HS-27A (cell line): Measurements from ENCODE around the gene LRBA.

Experiments
- DNase-seq: peaks from one replicate; pipeline ENCODE4 v3.0.0-alpha.2; 2012; ENCODE audit warnings: low read depth, missing footprints

The LRBA gene

DNA sequence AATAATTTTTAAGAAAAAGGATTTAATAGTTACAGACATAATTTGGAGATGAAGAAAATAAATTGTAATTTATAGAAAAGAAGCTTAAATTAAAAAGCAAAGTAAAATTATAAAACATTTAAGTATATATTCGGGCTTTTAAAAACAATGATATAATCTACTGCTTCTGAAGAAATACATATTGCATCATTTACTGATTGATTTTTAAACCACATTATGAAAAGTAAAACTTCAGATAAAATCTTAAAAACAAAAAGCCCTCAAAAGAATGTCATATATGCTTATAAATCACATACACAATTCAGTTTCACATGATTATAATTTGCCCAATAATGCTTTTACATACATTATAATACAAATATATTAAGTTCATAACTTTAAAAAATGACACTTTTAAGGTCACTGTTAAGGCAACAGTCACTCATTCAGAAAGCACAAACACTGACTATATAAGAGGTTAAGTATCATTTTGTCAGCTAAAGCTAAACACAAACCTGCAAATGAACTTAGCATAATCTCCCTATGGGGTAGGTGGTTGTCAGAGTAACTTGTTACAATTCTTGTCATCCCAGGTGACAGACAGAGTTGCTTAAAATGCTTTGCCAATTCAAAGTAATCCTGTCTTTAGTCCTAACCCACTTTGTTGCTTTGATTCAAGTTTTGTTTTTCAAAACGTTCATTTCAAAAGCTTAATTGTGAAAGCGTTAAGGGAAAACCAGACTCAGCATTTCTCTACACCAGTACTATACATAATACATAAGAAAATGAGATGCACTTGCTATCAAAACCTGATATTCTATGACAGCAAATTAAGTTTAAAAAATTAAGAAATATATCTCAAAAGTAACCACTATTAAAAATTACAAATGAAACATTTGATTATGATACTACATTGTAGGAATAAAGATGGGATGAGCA is 523.7 kb downstream of the LRBA start:
- no peak for DNase-seq

DNA sequence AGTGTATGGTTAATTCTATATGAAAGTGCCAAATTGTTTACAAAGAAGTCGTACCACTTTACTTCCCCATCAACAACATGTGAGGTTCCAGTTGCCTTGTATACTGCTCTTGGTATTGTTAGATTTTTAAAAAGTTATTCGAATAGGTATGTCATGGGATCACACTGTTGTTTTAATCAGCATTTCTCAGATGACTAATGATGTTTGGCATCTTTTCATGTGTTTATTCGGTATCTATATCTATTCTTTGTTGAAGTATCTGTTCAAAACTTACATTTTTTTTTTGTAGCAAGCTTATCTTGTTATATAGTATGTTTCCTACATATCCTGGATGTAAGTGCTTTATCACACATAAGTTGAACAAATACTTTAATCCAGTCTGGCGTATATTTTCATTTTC is 532.5 kb downstream of the LRBA start:
- DNase-seq = no peak

DNA sequence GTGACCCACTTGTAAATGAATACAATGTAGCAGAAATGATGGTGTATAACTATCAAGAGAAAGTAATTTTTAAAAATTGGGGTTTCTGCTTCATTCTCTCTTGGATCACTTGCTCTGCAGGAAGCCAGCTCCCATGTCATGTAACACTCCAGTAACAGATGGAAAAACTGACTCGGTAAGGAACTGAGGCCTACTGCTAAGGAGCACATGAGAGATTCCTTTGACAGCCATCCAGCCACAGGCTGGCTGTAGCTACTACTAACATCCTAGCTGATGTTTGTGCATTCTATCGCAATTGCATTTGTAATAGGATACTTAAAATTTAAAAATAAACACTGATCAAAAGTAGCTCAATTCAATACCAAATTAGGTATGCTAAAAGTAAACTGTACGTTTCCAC is 535.4 kb downstream of the LRBA start:
- DNase-seq = no peak

DNA sequence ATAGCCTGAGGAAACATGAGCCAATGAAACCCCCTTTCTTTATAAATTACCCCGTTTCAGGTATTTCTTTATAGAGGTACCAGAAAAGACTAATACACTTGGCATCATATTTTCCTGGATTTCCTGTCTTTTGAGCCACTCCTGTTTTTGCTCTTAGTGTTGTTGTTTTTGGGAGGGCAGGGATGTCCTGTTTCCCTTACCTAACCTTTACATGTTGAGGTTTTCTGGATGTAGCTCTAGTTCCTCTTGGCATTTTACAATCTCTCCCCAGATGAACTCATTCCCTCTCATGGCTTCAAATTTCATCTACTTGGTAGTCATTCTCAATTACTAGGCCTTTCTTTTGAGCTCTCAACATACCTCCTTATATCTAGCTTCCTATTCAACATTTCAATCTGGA is 537.2 kb downstream of the LRBA start:
- DNase-seq = no peak

DNA sequence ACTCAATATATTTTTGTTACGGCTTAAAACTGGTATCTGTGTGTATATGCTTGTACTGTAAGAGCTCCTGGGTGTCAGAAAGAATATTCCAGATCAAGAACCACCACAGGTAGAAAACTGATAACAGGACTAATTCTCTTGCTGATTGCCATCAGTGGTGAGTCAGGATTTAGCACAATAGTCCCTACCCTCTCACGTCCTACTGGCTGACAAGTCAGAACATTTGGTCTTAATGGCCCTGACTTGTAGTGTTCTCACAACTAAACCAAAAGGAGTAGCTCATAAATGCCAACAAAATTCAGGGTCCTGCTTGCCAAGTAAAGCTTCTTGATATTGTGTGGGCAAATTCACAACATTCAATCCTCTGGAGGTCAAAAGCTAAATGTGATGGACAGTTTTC is 538.3 kb downstream of the LRBA start:
- no peak for DNase-seq

DNA sequence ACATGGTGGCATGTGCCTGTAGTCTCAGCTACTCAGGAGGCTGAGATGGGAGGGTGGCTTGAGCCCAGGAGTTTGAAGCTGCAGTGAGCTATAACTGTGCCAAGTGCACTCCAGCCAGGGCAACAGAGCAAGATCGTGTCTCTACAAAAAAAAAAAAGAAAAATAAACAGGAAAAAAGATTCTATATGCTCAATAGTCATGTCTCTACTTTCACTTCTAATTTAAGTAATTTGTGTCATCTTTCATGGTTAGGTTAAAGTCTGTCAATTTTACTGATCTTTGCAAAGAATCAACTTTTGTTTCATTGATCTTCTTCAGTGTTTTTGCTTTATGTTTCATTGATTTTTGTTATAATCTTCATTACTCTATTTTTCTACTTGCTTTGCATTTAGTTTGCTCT is 539.3 kb downstream of the LRBA start:
- no peak for DNase-seq

GRCh38 chr4:150464523-150464922 is 550.6 kb downstream of the LRBA start:
- DNase-seq = no peak

DNA sequence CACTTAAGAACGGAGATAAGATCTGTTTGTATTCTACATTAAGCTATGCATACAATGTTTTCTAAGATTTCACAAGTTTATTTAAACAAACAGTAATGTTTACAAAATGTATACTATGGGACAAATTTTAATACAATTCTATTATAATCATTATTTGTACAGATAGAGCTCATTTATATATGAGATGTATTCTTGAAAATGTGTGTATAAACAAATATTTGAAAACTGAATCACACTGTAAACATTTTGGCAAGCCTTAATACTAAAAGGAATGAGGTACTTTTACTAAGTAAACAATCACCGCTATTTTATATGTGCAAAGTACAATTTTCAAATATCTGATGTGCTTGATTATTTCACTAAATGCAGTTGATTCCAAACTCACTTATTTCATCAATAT is 552.3 kb downstream of the LRBA start:
- peak; percentile 2 for DNase-seq

DNA sequence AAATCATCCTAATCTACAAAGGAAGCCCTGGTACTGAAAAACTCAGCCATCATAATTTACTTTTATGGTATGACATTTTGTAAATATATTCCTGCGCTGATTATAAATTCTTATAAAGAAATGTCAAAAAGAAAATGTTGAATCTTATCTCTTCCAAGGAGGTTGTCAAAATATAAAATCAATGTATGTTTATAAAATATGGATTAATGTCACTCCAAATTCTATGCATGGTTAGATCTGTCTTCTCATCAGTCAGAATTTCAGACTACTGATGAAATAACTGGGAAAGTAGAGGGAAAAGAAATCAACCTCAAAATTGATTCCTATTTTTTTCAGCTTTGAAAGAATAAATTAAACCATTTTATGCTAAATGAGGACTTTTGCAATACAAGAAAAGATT is 553.1 kb downstream of the LRBA start:
- DNase-seq = no peak

DNA sequence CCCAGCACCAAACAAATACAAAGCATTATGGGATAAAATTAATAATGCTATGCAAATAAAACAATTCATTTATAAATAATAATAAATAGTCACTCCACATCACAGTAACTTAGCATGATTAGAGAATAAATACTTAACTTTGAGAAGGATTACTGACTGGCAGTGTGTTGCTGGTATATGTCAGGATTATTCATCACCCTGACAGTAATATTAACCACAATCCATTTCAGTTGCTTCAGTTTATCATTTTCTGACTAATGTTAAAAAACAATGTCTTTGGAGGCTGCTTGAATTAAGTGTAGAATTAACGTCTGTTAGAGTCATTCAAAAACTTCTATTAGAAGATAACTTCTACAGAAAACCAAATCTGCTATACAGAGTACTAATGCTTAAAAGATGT is 557.3 kb downstream of the LRBA start:
- no peak for DNase-seq

DNA sequence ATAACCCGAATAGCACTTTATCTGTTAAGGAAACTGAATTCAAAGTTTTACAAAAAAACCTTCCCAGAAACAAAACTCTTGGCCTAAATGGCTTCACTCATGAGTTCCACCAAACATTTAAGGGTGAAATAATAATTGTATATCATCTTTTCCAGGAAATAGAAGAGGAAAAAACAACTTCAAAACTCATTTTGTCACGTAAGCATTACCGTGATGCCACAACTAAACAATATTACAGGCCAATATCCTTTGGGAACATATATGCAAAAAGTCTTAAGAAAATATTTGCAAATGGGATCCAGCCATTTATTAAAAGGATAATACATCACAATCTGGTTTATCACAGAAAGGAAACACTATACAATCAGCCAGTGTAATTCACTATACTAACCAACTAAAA is 563.2 kb downstream of the LRBA start:
- no peak for DNase-seq

DNA sequence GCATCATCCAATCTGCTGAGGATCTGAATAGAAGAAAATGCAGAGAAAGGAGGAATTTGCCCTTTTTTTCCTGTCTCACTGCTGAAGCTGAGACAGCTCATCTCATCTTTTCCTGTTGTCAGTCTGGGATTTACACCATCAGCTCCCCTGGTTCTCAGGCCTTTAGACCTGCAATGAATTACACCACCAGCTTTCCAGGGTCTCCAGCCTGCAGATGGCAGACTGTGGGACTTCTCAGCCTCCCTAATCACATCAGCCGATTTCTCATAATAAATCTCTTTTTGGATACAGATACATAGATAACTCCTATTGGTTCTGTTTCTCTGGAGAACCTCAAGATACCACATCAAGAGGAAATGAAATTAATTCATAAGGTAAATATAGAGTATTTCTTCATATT is 567.7 kb downstream of the LRBA start:
- DNase-seq = no peak

- DNase-seq = no peak
Measured at GRCh38 chr4:150439451-150439933, 575.6 kb downstream of the LRBA start.

GRCh38 chr4:150436598-150437370 is 578.3 kb downstream of the LRBA start:
- DNase-seq = no peak

DNA sequence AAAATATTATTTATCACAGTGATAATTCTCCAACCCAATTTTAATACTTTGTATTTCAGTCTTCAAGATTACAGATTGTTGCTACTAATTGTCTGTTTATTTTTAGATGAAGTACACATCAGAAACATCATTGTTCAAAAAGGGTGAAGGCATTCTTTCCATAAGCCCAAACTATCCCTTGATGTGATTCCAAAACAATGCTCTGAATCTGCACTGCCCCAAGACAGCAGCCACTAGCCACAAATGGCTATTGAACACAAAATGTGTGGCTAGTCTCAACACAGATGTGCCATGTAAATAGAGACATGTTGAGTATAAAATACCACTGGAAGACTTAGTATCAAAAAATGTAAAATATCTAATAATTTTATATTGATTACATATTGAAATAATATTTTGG is 583.9 kb downstream of the LRBA start:
- no peak for DNase-seq

- DNase-seq = no peak
Measured at GRCh38 chr4:150425161-150425560, 589.9 kb downstream of the LRBA start.

DNA sequence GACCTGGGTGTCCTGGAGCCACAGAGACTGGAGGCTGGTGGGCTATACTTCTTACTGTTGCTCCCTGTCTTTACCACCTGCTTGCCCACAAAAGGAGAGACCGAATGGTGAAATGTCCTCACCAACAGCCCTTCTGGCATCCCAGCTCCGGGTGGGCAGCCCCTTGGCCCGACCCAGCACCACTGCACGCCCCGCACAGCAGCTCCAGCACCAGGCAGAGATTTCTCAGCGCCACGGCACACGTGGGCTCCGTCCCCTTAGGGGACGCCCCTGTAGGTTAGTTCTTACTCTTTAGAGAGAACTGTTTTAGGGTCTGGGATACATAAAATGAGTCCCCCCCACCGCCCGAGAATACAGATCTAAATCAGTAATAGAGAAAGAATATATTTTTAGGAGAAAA is 591.6 kb downstream of the LRBA start:
- no peak for DNase-seq

DNA sequence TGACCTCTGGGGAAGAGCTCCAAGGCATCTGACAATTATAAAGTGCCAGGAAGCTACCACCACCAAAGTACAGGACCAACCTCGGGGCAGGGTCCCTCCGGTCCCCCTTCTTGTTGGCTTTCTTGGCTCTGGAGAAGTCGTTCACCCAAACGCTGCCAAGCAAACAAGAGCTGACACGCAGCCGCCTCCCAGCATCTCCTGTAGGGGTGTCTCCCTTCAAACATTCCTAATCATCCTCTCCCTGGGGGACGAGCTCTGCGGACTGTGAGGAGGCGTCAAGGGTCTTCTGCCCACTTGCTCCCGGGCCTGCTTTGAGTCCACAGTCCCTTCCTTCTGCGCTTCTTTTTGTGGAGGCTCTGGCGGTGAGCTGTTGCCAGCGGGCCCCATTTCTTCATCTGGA is 592.0 kb downstream of the LRBA start:
- DNase-seq = no peak

DNA sequence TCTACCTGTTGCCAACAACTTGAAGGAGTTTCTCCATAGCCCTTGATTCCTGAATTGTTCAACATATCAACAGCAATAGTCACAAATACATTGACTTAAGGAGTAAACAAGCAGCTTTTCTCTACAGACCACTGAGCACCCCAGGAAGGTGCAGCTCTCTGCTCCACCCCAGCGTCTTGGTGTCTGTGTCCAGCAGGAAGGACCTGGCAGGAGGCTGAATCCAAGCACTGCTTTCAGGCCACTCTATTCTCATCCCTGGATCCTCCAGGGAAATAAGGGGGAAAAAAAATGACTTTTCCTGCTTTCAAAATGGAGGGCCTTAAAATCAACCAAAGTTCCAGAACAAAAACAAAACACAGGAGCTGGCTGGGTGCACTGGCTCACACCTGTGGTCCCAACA is 593.5 kb downstream of the LRBA start:
- DNase-seq = no peak

DNA sequence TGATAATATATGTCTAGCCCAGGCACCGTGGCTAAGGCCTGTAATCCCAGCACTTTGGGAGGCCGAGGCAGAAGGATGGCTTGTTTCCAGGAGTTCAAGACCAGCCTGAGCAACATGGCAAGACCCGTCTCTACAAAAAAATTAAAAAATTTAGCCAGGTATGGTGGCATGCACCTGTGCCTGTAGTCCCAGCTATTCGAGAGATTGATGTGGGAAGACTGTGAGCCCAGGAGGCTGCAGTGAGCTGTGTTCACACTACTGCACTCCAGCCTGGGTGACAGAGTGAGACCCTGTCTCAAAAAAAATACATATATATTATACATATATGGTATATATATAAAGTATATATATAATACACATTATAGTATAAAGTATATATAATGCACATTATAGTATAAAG is 595.1 kb downstream of the LRBA start:
- no peak for DNase-seq

DNA sequence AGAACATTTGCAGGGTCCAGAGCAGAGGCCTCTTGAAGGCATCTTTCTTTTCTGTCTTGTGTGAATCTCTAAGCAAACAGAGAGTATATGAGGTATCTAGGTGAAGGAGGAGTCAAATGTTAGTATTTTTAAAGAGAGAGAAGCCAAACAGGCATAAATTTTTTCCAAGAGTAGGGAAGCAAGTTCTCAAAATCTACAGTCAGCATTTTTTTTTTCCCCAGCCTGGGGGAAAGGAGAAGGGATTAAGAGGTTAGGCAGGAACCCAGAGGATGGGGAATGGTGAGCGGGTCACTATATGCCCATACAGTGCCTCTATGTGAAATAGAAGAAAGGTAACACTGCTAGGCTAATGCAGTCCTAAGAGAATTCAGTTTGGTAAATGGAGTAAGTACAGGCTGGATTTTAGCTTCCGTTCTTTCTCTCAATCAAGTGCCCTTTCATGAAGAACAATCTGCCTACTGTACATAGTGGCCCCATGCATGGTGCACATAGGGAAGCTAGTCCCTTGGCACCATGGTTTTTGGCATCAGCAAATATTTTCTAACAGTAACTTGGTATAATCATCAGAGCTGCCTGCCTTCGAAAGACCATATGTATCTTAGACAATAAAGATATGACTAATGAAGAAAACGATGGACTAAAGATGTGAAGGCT is 596.2 kb downstream of the LRBA start:
- no peak for DNase-seq

DNA sequence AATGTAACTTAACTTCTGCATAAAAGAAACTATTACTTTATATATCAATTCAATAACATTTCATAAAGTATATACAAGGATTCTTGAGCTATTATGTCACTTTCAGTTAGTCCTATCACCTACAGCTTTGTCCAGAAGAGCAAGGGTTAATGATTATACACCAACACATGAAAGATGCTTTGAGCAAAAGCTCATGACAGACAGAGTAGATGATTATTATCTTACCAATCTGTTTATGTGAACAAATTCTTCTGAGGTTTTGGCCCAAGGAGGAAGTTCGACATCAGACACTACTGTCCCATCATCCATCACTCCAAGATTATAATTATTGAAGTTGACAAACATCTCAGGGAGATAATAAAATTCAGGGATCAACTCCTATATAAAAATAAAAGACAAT is 599.9 kb downstream of the LRBA start:
- no peak for DNase-seq

DNA sequence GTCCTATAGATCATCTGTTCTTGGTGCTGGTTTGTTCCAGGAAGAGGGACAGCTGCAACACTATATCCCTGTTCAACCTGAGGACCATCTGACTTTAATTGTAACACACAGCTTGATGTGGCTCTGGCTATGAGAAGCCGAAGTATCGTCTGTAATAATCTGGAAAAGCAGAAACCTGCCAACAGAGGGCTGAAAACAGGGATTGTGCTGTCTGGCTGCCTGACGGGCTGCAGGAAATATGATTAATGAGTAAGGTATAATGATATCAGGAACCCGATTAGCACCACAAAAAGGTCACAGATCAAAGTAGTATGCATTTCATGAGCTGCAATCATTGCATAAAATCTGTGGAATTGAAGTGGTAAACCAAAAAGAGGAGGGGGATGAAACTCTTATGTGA is 603.6 kb downstream of the LRBA start:
- no peak for DNase-seq
